HG02870 (cell line): ENCODE data around the gene DLK2.
A peak's percentile ranks its signal among the peaks of the same experiment; 100 is the strongest.
"Not testable (repeated sequence)": the region's sequence is repeated elsewhere in the genome, so short reads cannot be mapped to it uniquely, and the experiment has no call there.

Experiments
- ATAC-seq: cut with Tn5 transposase; IDR thresholded peaks from one replicate; pipeline ENCODE4 v1.9.1; 2021; ENCODE audit warnings: mild to moderate bottlenecking, moderate library complexity; ENCODE audit not compliant: unreplicated experiment

Gene DLK2

GRCh38 chr6:43481591-43482236, 26.4 kb upstream of the DLK2 start:
- no peak for ATAC-seq

DNA sequence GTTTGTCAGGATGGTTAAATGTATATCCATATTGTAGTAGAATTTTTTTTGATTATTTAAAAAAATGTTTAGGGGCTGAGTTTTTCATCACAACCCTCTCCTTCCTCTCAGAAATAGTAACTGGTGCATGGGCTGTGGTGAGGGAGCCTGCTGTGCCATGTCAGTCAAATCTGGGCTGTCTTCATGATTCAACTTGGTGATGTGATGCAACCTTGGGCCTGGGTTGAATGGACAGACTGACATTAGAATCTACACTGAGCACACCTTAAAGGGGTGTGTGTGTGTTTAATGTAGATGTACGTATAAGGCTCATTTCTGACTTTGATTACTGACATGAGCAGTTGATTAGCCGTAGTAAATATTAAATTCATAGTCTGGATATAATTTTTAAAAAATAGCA, 25.7 kb upstream of the DLK2 start:
- no peak for ATAC-seq

- no peak for ATAC-seq
These were observed 22.6 kb upstream of the DLK2 start for GRCh38 chr6:43478008-43478372.

- ATAC-seq = peak; percentile 94
These were observed 22.1 kb upstream of the DLK2 start, which contains the start of gene TJAP1 for GRCh38 chr6:43477235-43478007. Gene TJAP1, plus strand, starts transcription at chr6:43477570. Its CDS starts 21,432 bp downstream, at chr6:43499002.

GRCh38 chr6:43476746-43477145, 21.4 kb upstream of the DLK2 start:
- ATAC-seq = no peak

DNA sequence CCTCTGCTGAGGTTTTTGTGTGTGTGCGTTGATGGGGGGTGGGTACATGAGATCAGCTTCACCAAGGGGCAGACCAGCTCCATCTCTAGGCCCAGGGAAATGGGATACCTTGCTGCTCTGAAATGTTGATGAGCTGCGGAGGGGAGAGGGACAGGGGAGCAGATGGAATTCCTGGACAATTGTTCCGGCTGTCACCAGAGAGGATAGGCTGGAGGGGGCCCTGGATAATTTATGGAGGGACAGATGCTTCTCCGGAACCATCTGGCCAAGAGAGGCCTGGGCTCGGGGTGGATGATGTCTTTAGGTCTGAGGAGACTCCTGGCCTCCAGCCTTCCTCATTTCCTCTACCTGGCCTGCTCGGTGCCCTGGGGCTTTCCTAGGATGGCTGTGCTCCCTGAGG, 20.2 kb upstream of the DLK2 start:
- no peak for ATAC-seq

DNA sequence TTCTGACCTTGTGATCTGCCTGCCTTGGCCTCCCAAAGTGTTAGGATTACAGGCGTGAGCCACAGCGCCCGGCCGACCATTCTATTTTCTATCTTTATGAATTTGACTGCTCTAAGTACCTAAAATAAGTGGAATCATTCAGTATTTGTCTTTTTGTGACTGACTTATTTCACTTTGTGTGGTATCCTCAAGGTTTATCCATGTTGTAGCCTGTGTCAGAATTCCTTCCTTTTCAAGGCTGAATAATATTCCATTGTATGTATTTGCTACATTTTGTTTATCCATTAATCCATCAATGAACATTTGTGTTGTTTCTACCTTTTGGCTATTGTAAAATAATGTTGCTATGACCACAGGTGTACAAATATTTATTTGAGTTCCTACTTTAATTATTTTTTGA, 17.2 kb upstream of the DLK2 start:
- ATAC-seq = no peak

DNA sequence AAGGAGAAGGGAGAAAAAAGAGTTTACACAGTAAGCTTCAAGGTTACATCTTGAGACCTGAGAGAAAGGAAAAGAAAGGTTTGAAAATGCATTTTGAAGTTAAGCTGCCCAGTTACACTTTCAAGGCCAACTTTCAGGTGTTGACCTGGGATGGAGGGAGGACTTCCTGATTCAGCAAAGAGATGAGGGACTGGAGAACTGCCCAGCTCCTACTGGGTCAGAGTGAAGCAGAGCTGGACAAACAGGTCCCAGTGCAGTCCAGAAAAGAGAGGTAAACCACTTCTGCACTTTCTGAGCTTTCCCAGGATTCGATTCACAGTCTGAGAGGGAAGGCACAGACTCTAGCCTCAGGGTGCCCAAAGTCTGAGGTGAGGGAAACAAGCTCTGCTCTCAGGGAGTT, 16.1 kb upstream of the DLK2 start:
- ATAC-seq = no peak

DNA sequence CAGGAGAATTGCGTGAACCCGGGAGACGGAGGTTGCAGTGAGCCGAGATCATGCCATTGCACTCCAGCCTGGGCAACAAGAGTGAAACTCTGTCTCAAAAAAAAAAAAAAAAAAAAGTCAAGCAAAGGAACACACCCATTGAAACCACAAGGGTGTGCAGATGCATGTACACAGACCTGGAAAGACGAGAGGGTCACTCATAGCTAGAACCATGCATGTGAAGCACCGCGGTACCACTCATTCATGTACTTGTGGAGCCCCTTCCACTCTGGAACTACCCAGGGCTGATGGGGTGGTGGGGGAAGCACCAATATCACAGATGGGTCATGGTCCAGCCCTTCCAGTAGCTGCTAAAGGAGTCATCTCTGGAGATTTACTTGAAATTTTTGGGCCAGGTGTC, 14.6 kb upstream of the DLK2 start:
- ATAC-seq = no peak

GRCh38 chr6:43468748-43469681, 13.7 kb upstream of the DLK2 start:
- ATAC-seq = no peak

GRCh38 chr6:43468240-43468639, 12.9 kb upstream of the DLK2 start:
- ATAC-seq = no peak

DNA sequence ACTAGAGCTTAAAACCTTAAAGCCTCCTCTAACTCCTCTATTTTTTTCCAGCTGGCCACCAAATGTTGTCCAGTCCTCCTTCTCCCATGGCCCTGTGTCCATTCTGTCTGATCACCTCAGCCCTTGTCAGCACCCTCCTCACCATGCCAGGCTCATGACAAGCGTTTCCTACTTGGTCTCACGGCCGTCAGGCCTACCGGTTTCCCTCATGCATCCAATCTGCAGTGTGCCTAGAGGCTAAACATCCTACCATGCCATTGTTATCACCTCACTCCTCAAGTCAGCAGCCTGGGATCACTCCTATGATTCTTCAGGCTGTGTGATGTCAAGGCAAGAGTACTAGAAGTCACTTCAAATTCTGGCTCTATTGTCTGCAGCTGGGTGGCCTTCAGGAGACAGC, 12.4 kb upstream of the DLK2 start:
- no peak for ATAC-seq

- not testable (repeated sequence) for ATAC-seq
These were observed 11.9 kb upstream of the DLK2 start for GRCh38 chr6:43467265-43467664.

GRCh38 chr6:43465948-43466347, 10.6 kb upstream of the DLK2 start:
- no peak for ATAC-seq

- ATAC-seq = no peak
These were observed 9.0 kb upstream of the DLK2 start for GRCh38 chr6:43464337-43464736.

- no peak for ATAC-seq
These were observed 6.6 kb upstream of the DLK2 start for GRCh38 chr6:43461936-43462335.

DNA sequence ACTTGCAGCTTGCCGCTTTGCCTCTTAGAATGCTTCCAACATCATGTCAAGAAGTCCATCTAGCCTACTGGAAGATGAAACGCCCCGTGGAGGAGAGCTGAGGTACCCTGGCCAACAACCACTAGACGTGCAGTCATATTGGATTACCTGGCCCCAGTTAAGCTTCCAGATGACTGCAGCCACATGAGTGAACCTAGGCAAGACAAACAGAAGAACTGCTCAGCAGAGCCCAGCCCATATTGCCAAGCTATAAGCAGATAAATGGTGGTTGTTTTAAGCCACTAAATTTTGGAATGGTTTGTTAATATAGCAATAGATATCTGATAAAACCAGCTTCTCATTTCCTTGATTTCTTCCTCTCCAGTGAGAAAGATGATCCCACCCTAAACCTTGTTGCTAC, 4.7 kb upstream of the DLK2 start:
- ATAC-seq = no peak

GRCh38 chr6:43459535-43459934, 4.2 kb upstream of the DLK2 start:
- no peak for ATAC-seq

- not testable (repeated sequence) for ATAC-seq
These were observed 2.8 kb upstream of the DLK2 start for GRCh38 chr6:43458154-43458553.

- ATAC-seq = no peak
These were observed 2.3 kb upstream of the DLK2 start for GRCh38 chr6:43457643-43458042.

- no peak for ATAC-seq
These were observed 435 bp downstream of the DLK2 start for GRCh38 chr6:43454696-43455530.
